Stimulated activated CD8-positive, alpha-beta memory T cell treated with anti-CD3 and anti-CD28 coated beads, Interleukin-4, amount 100 ng/mL, for 24 hours (primary cell): ENCODE data around the gene RCN2.

Source experiments
- DNase-seq: peaks from one replicate; pipeline ENCODE4 v3.0.0-alpha.2; 2020; ENCODE audit warnings: low read depth

The RCN2 gene

DNA sequence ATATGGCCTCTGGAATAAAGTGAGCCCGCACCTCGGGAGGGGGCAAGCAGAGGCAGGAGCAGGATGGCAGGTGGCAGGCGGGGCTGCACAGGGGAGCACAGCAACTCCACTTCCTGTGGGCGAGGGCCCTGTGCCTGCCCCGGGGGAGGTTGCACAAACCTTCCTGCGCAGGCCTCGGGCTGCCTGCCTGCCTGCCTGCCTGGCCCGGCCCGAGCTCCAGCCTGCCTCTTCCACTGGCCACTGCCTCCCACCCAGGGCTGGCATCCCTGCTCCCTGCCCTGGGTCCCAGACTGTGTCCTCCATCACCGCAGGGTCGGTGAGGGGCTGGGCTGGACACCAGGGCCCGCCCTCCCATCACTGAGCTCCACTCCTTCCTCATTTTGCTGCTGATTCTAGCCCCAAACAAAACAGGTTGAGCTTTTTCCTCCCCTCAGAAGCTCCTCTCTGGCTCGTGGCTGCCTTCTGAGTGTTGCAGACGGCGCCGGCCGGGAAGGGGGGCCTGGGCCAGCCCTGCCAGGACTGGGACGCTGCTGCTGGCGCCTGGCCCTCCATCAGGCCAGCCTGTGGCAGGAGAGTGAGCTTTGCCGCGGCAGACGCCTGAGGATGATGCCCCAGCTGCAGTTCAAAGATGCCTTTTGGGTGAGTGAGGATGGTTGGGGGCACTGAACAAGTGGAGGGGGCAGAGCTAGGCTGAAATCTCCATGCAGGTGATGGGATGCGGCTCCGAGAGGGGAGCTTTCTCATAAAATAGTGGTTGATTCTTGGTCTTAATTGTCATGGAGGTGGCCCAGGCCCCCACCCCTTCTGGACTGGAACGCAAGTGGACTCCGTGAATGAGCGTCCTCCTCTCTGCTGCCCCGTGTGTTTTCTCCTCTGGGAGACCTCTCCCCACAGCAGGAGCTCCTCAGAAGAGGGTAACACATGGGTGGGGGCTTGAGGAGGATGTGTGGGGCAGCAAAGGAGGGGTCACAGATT is 63.7 kb downstream of the RCN2 start, which contains the start of gene PSTPIP1:
Gene PSTPIP1, plus strand, starts transcription at position 156 of the 975 bp plus-strand sequence. Its CDS starts 448 bp downstream, at position 604.
- DNase-seq, result no peak

DNA sequence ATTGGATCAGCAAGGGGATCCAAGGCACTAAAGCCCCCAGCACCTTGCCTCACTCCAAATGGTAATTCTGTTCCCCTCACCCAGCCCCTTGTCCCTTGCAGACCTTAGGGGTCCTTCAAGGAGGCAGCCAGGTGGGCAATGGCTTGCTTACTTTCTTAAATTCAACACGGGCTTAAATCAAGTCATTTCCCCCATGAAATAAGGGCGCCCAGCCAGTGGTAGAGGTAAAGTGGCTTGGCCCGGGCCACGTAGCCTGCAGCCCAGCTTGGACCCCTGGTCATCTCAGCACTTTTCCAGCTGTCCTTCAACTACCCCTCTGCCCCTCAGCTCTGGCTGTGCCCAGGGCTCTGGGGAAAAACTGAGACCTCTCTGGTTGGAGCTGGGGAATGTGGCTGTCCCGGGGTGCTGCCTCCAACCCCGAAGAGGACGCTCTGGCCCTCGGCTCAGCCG is 64.6 kb downstream of the RCN2 start:
- DNase-seq, result no peak

GRCh38 chr15:76996526-76997401 is 65.2 kb downstream of the RCN2 start:
- DNase-seq, result no peak

- no peak for DNase-seq
Measured at GRCh38 chr15:76998663-76999285, 67.2 kb downstream of the RCN2 start.

DNA sequence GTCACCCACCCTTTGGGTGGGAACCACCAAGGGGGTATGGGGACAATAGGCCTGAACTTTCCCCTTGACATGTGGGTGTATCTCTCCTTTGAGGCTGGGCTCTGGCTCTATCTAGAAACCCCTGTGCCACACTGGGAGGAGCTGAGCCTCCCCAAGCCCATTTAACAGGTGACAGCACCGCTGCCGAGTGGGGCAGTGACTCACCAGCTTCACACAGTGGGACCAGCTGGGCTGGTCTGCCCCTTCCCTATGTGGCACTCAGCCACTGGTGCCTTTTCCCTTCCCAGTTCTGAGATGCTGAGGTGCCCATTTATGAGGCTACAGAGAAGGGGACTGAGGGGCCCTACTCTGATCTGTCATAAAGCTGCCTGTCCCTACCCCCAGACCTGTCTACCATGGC is 68.4 kb downstream of the RCN2 start:
- DNase-seq, result no peak

GRCh38 chr15:77001351-77001750 is 69.8 kb downstream of the RCN2 start:
- no peak for DNase-seq

DNA sequence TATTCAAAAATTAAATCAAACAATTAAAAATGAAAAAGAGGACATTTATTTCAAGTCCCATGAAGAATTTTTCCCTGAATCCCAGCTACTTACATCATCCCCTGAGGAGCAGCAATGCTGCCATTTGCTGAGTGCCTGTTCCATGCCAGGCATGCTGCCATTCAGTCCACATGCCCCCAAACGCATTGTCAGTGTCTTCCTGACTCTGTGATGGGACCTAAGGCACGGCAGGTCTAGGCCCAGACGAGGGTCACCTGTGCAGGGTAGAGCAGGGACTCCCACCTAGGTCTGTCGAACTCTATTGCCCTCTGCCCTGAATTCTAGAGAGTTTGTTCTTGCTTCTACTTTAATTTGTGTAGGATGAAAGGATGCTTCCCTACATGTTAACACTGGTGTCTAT is 70.4 kb downstream of the RCN2 start:
- DNase-seq, result no peak

DNA sequence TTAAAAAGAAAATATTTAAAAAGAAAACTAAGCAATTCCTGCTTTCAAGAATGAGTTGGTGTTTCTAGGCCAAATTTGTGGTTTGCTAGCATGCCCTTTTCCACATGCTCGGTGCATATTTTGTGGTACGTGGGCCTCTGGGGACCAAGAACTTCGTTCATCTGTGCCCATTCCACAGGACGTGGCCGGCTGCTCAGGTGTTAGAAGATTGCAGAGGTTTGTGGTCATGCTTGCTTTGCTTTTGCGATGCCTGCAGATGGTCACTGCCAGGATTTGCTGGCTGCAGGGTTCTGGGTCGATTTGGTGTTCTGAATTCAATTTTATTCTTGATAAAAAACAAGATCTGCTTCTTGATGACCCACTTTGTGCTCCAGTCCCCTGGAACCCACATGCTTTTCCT is 70.9 kb downstream of the RCN2 start:
- DNase-seq, result no peak

GRCh38 chr15:77002954-77003912 is 71.7 kb downstream of the RCN2 start:
- peak; percentile 68 for DNase-seq
